HG02943 (cell line): Measurements from ENCODE around the gene CA7.
"Not testable (repeated sequence)": the region's sequence is repeated elsewhere in the genome, so short reads cannot be mapped to it uniquely, and the experiment has no call there.

Experiments used
- ATAC-seq: cut with Tn5 transposase; IDR thresholded peaks from one replicate; pipeline ENCODE4 v1.9.1; 2021; ENCODE audit warnings: mild to moderate bottlenecking, low read depth, moderate library complexity; ENCODE audit not compliant: unreplicated experiment

The CA7 gene

GRCh38 chr16:66845791-66846221 is 1.6 kb downstream of the CA7 start:
- no peak for ATAC-seq

GRCh38 chr16:66846266-66846665 is 2.1 kb downstream of the CA7 start:
- ATAC-seq = no peak

- ATAC-seq = no peak
These were observed 2.6 kb downstream of the CA7 start for GRCh38 chr16:66846831-66847230.

- no peak for ATAC-seq
These were observed 3.4 kb downstream of the CA7 start for GRCh38 chr16:66847533-66848067.

GRCh38 chr16:66848172-66848571 is 4.0 kb downstream of the CA7 start:
- no peak for ATAC-seq

GRCh38 chr16:66849021-66849420 is 4.8 kb downstream of the CA7 start:
- ATAC-seq = no peak

GRCh38 chr16:66849549-66849948 is 5.3 kb downstream of the CA7 start:
- no peak for ATAC-seq

- ATAC-seq = no peak
These were observed 6.1 kb downstream of the CA7 start for GRCh38 chr16:66850115-66850815.

- ATAC-seq = no peak
These were observed 7.2 kb downstream of the CA7 start for GRCh38 chr16:66851166-66851964.

GRCh38 chr16:66853261-66854139 is 9.3 kb downstream of the CA7 start:
- ATAC-seq = no peak

- no peak for ATAC-seq
These were observed 12.0 kb downstream of the CA7 start for GRCh38 chr16:66856184-66856730.

- ATAC-seq = no peak
These were observed 12.6 kb downstream of the CA7 start for GRCh38 chr16:66856801-66857200.

GRCh38 chr16:66857437-66857836 is 13.2 kb downstream of the CA7 start:
- ATAC-seq = no peak

GRCh38 chr16:66858740-66859396 is 14.7 kb downstream of the CA7 start:
- no peak for ATAC-seq

GRCh38 chr16:66859397-66860068 is 15.3 kb downstream of the CA7 start:
- no peak for ATAC-seq

GRCh38 chr16:66862023-66862520 is 17.9 kb downstream of the CA7 start:
- ATAC-seq = no peak

- no peak for ATAC-seq
These were observed 19.5 kb downstream of the CA7 start for GRCh38 chr16:66863707-66864106.

GRCh38 chr16:66869424-66869823 is 25.2 kb downstream of the CA7 start:
- ATAC-seq = no peak

GRCh38 chr16:66871363-66871762 is 27.1 kb downstream of the CA7 start:
- ATAC-seq = not testable (repeated sequence)
